ENCODE measurements around the gene ASGR1.

GRCh38 chr17:7133424-7133823 is 45.7 kb downstream of the ASGR1 start:
- TF ChIP-seq CTCF (IDR thresholded peaks at IDR 0.05; ENCODE audit: low read depth, low read length), result peak; percentile 40
- no peak for TF ChIP-seq EZH2phosphoT487 (IDR thresholded peaks at IDR 0.05; ENCODE audit: low read depth)
